Heart right ventricle (tissue), 16 donors: ENCODE results near the gene GAN. TPM values are rescaled to one million over a fixed set of nuclear protein-coding genes. Genes with fewer than 3 reads are reported as not detected.

Source experiments
- ATAC-seq, 8 donors: fragments of 200-7000 bp; cut with Tn5 transposase; one replicate each; pipeline ENCODE4 v1.9.1; 2020; ENCODE audit warnings: mild to moderate bottlenecking in 8 of 8, moderate library complexity in 8 of 8, moderate number of reproducible peaks in 1 of 8
- DNase-seq, 2 donors: peaks; one replicate each; pipeline ENCODE4 v3.0.0-alpha.2; 2020
- H3K27ac ChIP-seq, 10 donors: fragments of 200-600 bp; sonication (generic) in 2 of 10; one replicate each; pipeline versions ENCODE4 v1.5.0 to v1.8.0; 2020 to 2022; ENCODE audit warnings: mild to moderate bottlenecking in 3 of 10
- H3K27me3 ChIP-seq, 7 donors: fragments of 200-600 bp; one replicate each; pipeline ENCODE4 v1.8.0; 2021 to 2022; ENCODE audit warnings: mild to moderate bottlenecking in 2 of 7
- H3K36me3 ChIP-seq, 9 donors: fragments of 200-600 bp; sonication (generic) in 1 of 9; one replicate each; pipeline versions ENCODE4 v1.5.0 to v1.8.0; 2020 to 2022; ENCODE audit warnings: mild to moderate bottlenecking in 2 of 9
- H3K4me1 ChIP-seq, 9 donors: fragments of 200-600 bp; sonication (generic) in 1 of 9; one replicate each; pipeline versions ENCODE4 v1.5.0 to v1.8.0; 2020 to 2022; ENCODE audit warnings: mild to moderate bottlenecking in 4 of 9
- H3K4me3 ChIP-seq, 10 donors: fragments of 200-600 bp; sonication (generic) in 2 of 10; one replicate each; pipeline versions ENCODE4 v1.5.0 to v1.8.0; 2020 to 2022; ENCODE audit warnings: mild to moderate bottlenecking in 7 of 10, moderate library complexity in 2 of 10
- H3K9me3 ChIP-seq, 11 donors: fragments of 200-600 bp in 10 of 11; sonication (generic) in 2 of 11; one replicate each; pipeline versions ENCODE4 v1.5.0 to v1.8.0; 2013 to 2022; ENCODE audit warnings: mild to moderate bottlenecking in 2 of 11, control low read depth in 1 of 11, moderate library complexity in 1 of 11
- WGBS, 2 donors: extraction: QIAGEN DNeasy Blood & Tissue Kit; methylation state at CpG; one replicate each; pipeline ENCODE4 v1.1.7; 2013; ENCODE audit warnings: inconsistent platforms in 1 of 2; 5-methylcytosine and 5-hydroxymethylcytosine counted together
- intact Hi-C, 10 donors: fragments of 100-400 bp; cut with DNase I; formaldehyde crosslinking; loops; one replicate each; pipeline versions ENCODE4 v1.11.1 to v1.14.2; 2022
- polyA plus RNA-seq, 2 donors: library from polyadenylated mRNA; stranded (reverse); fragments of 200-250 nt; gene quantifications; one replicate each; pipeline ENCODE4 v1.2.3, GENCODE V29; 2013
- total RNA-seq, 10 donors: library from RNA; stranded (reverse); fragmentation: NEBNext Ultra II Directional in 3 of 10; extraction: Animal tissue kit (Norgen Biotek cat#: 25700) in 3 of 10; gene quantifications; one replicate each; pipeline versions ENCODE4 v1.2.1 to v1.2.4, GENCODE V29; 2021 to 2023
- TF ChIP-seq, protein P1 (sequence below), 9 donors: fragments of 200-600 bp; sonication (generic) in 2 of 9; IDR thresholded peaks; one replicate each; pipeline versions ENCODE4 v1.5.0 to v1.8.0; 2021 to 2022; ENCODE audit warnings: antibody characterized with exemption in 9 of 9, mild to moderate bottlenecking in 5 of 9, moderate library complexity in 1 of 9
- donor health status: Arrhythmogenic right ventricular cardiomyopathy.
- donor health status: ischemic (EF 13 %, LVEDD 7.1; RV severe dilation, severe dysfunction).
- donor health status: healthy with polysubstance abuse.
- donor health status: DM: no; HTN: yes; CAD: no.
- donor health status: DM: no; HTN: no; CAD: no.
- donor health status: ischemic (EF 25% LVEDD 6.9; RV normal size, moderate dysfunction).
- donor health status: ischemic (EF 25% LVEDD 5.7; RV mildly dilated, moderate dysfunction).
- donor health status: healthy.
- donor health status: DM: yes; HTN: yes; CAD: no.
- donor health status: Ischemic cardiomyopathy.
- donor health status: ischemic (EF 35%, LVEDD 5.7; RV mildly dilated, moderate dysfunction).
- donor health status: nonischemic (EF 11% LVEDD 7.7; RV severe dilation, severe dysfunction).
- donor health status: DM: yes; HTN: yes; CAD: no.
- donor health status: PGD.
- donor health status: ischemic (EF 29% LVEDD 5.4; RV normal size, mild dysfunction).
- donor health status: nonischemic (EF 23%, LVEDD 6.1; RV moderate dilation, normal function).

The GAN gene
- total and polyA plus RNA-seq, 12 donors = 0.94 to 17.7 (median 12.2) TPM

DNA sequence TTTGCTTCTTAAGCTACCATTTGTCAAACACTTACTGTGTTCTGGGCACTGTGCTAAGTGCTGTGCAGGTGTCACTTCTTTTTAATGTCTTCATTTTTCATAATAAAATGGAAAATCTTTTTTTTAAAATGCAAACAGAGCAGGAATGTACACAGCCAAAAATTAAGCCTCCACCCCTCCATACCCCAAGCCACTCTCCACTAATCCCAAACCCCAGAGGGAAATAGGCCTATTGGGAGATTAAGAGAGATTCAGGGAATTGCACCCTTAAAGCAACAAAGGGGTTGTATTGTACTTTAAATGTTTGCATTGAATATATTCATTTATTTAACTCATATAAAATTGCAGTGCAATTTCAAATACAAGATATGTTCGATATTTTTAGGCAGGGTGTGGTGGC, 28.6 kb upstream of the GAN start:
- Histone ChIP-seq H3K36me3 (no peaks in the 10 kb centered on the region), H3K27me3 (peaks cover 0 to 3% (median 0%) of the 10 kb centered on the region in 7 donors), H3K9me3 (no peaks in the 10 kb centered on the region), H3K4me1 (no peaks in the 10 kb centered on the region), H3K4me3 (no peak overlapping the region), H3K27ac (no peak overlapping the region)
- intact Hi-C loops = no loop called here
- ATAC-seq (no peak), DNase-seq (no peak)
- 90 to 97% methylated on average over 1 of the region's 1 CpG for WGBS, 2 donors
- TF ChIP-seq, protein P1, sequence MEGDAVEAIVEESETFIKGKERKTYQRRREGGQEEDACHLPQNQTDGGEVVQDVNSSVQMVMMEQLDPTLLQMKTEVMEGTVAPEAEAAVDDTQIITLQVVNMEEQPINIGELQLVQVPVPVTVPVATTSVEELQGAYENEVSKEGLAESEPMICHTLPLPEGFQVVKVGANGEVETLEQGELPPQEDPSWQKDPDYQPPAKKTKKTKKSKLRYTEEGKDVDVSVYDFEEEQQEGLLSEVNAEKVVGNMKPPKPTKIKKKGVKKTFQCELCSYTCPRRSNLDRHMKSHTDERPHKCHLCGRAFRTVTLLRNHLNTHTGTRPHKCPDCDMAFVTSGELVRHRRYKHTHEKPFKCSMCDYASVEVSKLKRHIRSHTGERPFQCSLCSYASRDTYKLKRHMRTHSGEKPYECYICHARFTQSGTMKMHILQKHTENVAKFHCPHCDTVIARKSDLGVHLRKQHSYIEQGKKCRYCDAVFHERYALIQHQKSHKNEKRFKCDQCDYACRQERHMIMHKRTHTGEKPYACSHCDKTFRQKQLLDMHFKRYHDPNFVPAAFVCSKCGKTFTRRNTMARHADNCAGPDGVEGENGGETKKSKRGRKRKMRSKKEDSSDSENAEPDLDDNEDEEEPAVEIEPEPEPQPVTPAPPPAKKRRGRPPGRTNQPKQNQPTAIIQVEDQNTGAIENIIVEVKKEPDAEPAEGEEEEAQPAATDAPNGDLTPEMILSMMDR (IDR thresholded peaks at IDR 0.05) = no peak

DNA sequence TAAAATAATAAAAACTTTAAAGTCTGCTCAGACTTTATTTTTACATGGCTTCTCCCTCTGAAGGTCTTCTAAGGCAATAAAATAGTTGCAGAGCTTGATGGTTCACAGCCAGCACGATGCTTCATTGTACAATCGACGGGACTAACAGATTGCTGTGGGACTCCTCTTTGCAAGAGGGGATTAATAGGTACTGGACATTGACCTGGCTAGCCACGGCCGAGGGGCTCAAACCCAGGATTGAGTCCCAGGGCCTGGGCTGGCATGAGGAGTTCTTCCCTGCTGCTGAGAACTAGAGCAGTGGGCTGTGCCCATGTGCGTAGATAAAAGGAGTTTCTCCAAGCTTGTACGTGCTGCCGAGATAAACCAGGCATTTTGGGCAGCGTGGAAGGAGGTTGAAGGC, 23.6 kb upstream of the GAN start:
- no peaks in the 10 kb centered on the region for H3K36me3 ChIP-seq
- no peak for ATAC-seq
- H3K4me1 ChIP-seq = no peaks in the 10 kb centered on the region
- H3K27ac ChIP-seq = no peak overlapping the region
- no peaks in the 10 kb centered on the region for H3K9me3 ChIP-seq
- intact Hi-C loops = no loop called here
- H3K4me3 ChIP-seq = no peak overlapping the region
- no peak for DNase-seq
- 82 to 86% methylated on average over 9 of the region's 9 CpGs for WGBS, 2 donors
- peaks cover 0 to 3% (median 0%) of the 10 kb centered on the region in 7 donors for H3K27me3 ChIP-seq
- TF ChIP-seq, protein P1 (IDR thresholded peaks at IDR 0.05) = no peak

DNA sequence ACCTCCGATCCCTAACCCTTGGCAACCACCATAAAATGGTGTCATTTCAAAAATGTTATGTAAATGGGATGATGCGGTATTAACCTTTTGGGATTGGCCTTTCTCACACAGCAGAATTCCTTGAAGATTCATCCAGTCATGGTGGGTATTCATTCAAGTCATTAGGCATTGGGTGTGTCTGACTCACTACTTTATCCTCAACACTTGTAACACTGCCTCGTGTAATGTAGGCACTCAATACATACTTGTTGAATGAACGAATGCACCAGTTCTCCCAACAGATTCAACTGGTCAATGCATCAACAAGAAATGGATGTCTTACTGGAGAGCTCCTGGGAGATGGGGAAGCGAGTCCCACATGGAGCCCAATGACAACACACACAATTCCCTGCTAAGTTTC, 21.8 kb upstream of the GAN start:
- Histone ChIP-seq H3K9me3 (no peaks in the 10 kb centered on the region), H3K4me3 (no peak overlapping the region), H3K36me3 (no peaks in the 10 kb centered on the region), H3K27ac (no peak overlapping the region), H3K4me1 (no peaks in the 10 kb centered on the region), H3K27me3 (peaks cover 0 to 3% (median 0%) of the 10 kb centered on the region in 7 donors)
- TF ChIP-seq, protein P1 (IDR thresholded peaks at IDR 0.05) = no peak
- ATAC-seq (no peak), DNase-seq (no peak)
- WGBS, 2 donors = 86 to 89% methylated on average over 5 of the region's 5 CpGs
- intact Hi-C loops = no loop called here

DNA sequence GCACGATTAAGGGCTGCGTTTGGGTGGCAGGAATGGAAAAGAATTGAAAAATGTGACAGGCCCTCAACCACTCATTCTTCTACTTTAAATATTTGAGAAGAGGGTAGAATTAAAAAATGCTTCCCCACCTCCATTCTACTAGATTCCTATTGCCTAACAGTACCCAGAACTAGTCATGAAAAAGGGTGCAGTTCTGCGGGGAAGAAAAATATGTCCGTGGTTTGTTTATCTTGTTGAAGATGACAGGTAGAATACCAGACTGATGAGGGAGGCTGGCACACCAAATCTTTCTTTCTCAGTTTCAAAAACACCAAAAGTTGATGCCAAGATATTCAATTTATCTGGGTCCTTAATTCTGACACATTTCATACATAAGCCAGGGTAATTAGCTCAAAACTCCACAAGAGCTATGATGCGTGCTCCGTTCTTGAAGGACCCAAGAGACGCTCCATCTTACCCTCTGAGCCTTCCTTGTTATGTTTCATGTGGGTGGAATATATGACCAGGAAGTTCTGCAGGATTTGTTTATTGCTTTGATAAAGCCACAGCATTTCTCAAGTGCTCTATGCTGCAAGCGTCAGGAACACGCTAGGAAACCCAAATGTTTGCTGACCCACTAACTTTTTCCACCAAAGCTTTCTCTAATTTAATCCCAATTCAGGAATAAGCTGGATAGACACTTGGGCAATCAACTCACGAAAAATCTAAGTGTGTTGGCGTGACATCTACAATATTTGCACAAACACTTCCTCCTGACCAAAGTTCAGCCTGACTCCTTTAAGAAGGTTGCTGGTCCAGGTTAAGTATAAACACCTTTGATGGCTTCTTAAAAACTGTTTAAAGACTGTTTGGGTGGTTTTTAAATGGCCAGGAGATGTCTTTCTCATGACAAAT, 20.6 kb upstream of the GAN start:
- Histone ChIP-seq H3K4me3 (no peak overlapping the region), H3K27ac (no peak overlapping the region), H3K27me3 (peaks cover 0 to 3% (median 0%) of the 10 kb centered on the region in 7 donors), H3K36me3 (no peaks in the 10 kb centered on the region), H3K4me1 (no peaks in the 10 kb centered on the region), H3K9me3 (no peaks in the 10 kb centered on the region)
- no peak for DNase-seq
- 76% methylated on average over 11 of the region's 11 CpGs for WGBS, 2 donors
- intact Hi-C loops = no loop called here
- no peak for ATAC-seq
- TF ChIP-seq, protein P1 (IDR thresholded peaks at IDR 0.05) = no peak
